Measurements from ENCODE around the gene SUSD6.

Gene SUSD6

GRCh38 chr14:69741055-69741454 is 129.7 kb downstream of the SUSD6 start:
- H3K4me3 ChIP-seq (ENCODE audit: low read length), result no peak overlapping the region
- peak; percentile 83 for DNase-seq (ENCODE audit: low read depth)
- TF ChIP-seq, protein P1, sequence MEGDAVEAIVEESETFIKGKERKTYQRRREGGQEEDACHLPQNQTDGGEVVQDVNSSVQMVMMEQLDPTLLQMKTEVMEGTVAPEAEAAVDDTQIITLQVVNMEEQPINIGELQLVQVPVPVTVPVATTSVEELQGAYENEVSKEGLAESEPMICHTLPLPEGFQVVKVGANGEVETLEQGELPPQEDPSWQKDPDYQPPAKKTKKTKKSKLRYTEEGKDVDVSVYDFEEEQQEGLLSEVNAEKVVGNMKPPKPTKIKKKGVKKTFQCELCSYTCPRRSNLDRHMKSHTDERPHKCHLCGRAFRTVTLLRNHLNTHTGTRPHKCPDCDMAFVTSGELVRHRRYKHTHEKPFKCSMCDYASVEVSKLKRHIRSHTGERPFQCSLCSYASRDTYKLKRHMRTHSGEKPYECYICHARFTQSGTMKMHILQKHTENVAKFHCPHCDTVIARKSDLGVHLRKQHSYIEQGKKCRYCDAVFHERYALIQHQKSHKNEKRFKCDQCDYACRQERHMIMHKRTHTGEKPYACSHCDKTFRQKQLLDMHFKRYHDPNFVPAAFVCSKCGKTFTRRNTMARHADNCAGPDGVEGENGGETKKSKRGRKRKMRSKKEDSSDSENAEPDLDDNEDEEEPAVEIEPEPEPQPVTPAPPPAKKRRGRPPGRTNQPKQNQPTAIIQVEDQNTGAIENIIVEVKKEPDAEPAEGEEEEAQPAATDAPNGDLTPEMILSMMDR (IDR thresholded peaks at IDR 0.05; ENCODE audit: insufficient read depth, low read depth, low read length, missing control alignments), result no peak

DNA sequence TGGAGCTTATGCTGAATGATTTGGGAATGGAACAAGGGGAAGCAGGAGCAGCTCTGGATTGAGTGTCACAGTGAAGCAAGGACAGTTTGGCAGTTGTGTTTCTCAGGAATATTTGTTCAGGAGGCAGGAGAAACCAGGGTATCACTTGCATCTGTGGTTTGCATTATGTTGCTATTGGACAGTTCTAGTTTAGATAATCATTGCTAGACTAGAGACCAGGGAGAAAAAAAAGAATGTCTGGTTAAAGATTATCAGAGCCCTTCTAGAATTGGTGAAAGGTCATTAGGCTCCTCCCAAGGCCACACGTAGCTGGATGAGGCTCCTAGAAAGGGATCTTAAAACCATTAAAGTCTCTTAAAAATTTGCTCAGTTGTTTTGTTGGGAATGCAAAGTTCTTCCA is 138.6 kb downstream of the SUSD6 start:
- no peak overlapping the region for H3K4me3 ChIP-seq (ENCODE audit: low read length)
- no peak for DNase-seq (ENCODE audit: low read depth)

DNA sequence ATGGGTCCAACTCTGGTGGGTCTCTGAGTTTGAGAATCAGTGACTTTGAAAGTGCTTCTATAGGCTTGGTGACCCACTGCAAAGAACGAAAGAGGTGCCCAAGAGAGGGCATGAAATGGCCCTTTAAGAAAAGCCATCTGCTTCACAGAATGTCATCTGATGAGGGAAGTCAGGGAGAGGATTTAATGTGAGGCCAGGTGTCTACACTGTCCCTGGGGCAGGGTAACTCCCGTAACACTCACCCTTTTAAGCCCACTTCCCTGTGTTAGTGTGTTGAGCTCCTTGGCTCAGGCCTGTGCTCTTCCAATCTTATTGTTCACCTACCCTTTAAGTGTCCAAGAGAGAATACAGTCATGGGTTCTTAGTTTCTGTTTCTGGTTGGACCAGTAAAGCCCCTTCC is 139.1 kb downstream of the SUSD6 start:
- no peak for DNase-seq (ENCODE audit: low read depth)
- TF ChIP-seq, protein P1 (IDR thresholded peaks at IDR 0.05; ENCODE audit: insufficient read depth, low read depth, low read length, missing control alignments), result no peak
- no peak overlapping the region for H3K4me3 ChIP-seq (ENCODE audit: low read length)

More for the DNA sequence above, 138.6 kb downstream of the SUSD6 start:
- TF ChIP-seq, protein P1 (IDR thresholded peaks at IDR 0.05; ENCODE audit: insufficient read depth, low read depth, low read length, missing control alignments), result no peak

- TF ChIP-seq, protein P1 (IDR thresholded peaks at IDR 0.05; ENCODE audit: insufficient read depth, low read depth, low read length, missing control alignments), result no peak
- H3K4me3 ChIP-seq (ENCODE audit: low read length), result no peak overlapping the region
- no peak for DNase-seq (ENCODE audit: low read depth)
These were observed 141.4 kb downstream of the SUSD6 start for GRCh38 chr14:69752773-69753172.

DNA sequence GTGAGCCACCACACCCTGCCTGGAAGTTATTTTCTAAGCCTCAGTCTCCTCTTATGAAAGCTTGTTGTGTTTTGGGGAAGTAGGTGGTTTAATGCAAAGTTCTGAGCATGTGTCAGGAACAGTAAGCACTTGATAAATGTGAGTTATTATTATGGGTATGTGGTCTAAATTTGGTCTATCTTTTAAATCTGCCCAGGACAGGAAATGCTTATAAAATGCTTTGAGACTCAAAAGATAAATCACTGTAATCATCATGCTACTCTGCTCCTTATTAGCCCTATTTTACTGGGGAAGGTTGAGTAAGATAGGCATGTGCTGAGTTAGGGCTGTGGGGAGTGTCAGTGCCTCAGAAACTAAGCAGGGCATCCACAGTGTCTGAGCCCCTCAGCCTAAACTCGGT is 142.5 kb downstream of the SUSD6 start:
- no peak overlapping the region for H3K4me3 ChIP-seq (ENCODE audit: low read length)
- TF ChIP-seq, protein P1 (IDR thresholded peaks at IDR 0.05; ENCODE audit: insufficient read depth, low read depth, low read length, missing control alignments), result no peak
- DNase-seq (ENCODE audit: low read depth), result no peak

DNA sequence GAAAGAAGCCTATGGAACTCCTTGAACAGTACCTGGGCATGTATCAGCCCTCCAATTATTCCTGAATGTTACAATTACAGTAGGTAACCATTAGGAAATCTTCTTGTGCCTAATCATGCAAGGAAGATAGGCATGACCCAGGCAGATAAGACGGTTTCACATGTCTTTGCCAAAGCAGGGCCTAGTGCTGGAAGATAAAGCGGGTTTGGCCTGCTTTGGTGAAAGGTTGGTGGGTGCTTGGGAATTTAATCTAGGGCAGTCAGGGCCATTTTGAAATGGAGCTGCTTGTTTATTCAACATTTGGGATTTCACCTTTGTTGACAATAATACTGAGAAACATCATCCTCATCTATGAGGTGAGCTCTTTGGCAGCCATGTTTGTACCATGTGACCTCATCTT is 143.1 kb downstream of the SUSD6 start:
- no peak for DNase-seq (ENCODE audit: low read depth)
- TF ChIP-seq, protein P1 (IDR thresholded peaks at IDR 0.05; ENCODE audit: insufficient read depth, low read depth, low read length, missing control alignments), result no peak

GRCh38 chr14:69755296-69755695 is 143.9 kb downstream of the SUSD6 start:
- no peak overlapping the region for H3K4me3 ChIP-seq (ENCODE audit: low read length)
- TF ChIP-seq, protein P1 (IDR thresholded peaks at IDR 0.05; ENCODE audit: insufficient read depth, low read depth, low read length, missing control alignments), result no peak
- DNase-seq (ENCODE audit: low read depth), result no peak

More for the DNA sequence above, 143.1 kb downstream of the SUSD6 start:
- H3K4me3 ChIP-seq (ENCODE audit: low read length), result no peak overlapping the region
